Fibroblast of the conjunctiva (primary cell): ENCODE measurements around the gene AVP.
"Not testable (repeated sequence)": the region's sequence is repeated elsewhere in the genome, so short reads cannot be mapped to it uniquely, and the experiment has no call there.

Experiments
- DNase-seq: peaks from one replicate; pipeline ENCODE4 v3.0.0-alpha.2; 2010; ENCODE audit warnings: low read depth

The AVP gene

GRCh38 chr20:3084283-3084985 is at the start of gene AVP:
AVP (minus strand) TSS chr20:3084724; CDS start chr20:3084674, 50 bp downstream.
- DNase-seq = no peak

GRCh38 chr20:3134151-3134550 is 49.6 kb upstream of the AVP start:
- no peak for DNase-seq

- DNase-seq = no peak
Measured at GRCh38 chr20:3133155-3133554, 48.6 kb upstream of the AVP start.

GRCh38 chr20:3130051-3130600 is 45.6 kb upstream of the AVP start:
- no peak for DNase-seq

- no peak for DNase-seq
Measured at GRCh38 chr20:3129094-3129493, 44.6 kb upstream of the AVP start.

GRCh38 chr20:3128275-3128984 is 43.9 kb upstream of the AVP start:
- no peak for DNase-seq

GRCh38 chr20:3126527-3126859 is 42.0 kb upstream of the AVP start:
- no peak for DNase-seq

GRCh38 chr20:3125776-3126526 is 41.4 kb upstream of the AVP start:
- DNase-seq = not testable (repeated sequence)

GRCh38 chr20:3124773-3125560 is 40.4 kb upstream of the AVP start:
- DNase-seq = not testable (repeated sequence)

- not testable (repeated sequence) for DNase-seq
Measured at GRCh38 chr20:3124163-3124562, 39.6 kb upstream of the AVP start.

- no peak for DNase-seq
Measured at GRCh38 chr20:3123542-3123941, 39.0 kb upstream of the AVP start.

- no peak for DNase-seq
Measured at GRCh38 chr20:3121955-3122610, 37.6 kb upstream of the AVP start.

GRCh38 chr20:3121271-3121911 is 36.9 kb upstream of the AVP start:
- DNase-seq = no peak

GRCh38 chr20:3119044-3119443 is 34.5 kb upstream of the AVP start:
- DNase-seq = no peak

GRCh38 chr20:3117839-3118379 is 33.4 kb upstream of the AVP start:
- DNase-seq = peak; percentile 73

- no peak for DNase-seq
Measured at GRCh38 chr20:3116341-3116740, 31.8 kb upstream of the AVP start.

- peak; percentile 30 for DNase-seq
Measured at GRCh38 chr20:3115190-3116107, 30.9 kb upstream of the AVP start.

GRCh38 chr20:3111995-3112394 is 27.5 kb upstream of the AVP start:
- no peak for DNase-seq

- no peak for DNase-seq
Measured at GRCh38 chr20:3111507-3111906, 27.0 kb upstream of the AVP start.
